GM18867 (cell line): Measurements from ENCODE around the gene DEK.
"Not testable (repeated sequence)": the region's sequence is repeated elsewhere in the genome, so short reads cannot be mapped to it uniquely, and the experiment has no call there.

ENCODE experiments used
- ATAC-seq: cut with Tn5 transposase; IDR thresholded peaks from one replicate; pipeline ENCODE4 v1.9.1; 2021; ENCODE audit warnings: mild to moderate bottlenecking, moderate library complexity; ENCODE audit not compliant: unreplicated experiment

Gene DEK

GRCh38 chr6:18241208-18242038 is 22.9 kb downstream of the DEK start:
- no peak for ATAC-seq

- no peak for ATAC-seq
Measured at GRCh38 chr6:18240230-18240629, 24.1 kb downstream of the DEK start.

- no peak for ATAC-seq
Measured at GRCh38 chr6:18237167-18237566, 27.2 kb downstream of the DEK start.

DNA sequence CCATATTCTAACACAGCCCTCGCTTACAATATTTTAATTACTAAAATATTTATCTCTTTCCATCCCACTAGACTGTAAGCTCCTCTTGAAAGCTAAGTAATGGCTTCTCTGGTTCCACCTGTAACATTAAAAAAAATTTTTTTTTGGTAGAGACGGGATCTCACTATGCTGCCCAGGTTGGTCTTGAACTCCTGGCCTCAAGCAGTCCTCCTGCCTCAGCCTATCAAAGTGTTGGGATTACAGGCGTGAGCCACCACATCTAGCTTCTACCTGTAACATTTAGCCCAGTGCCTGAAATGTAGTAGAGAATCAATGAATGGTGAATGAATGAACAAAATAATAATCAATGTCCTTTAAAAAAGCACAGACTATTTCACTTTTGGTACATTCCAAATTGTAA is 28.8 kb downstream of the DEK start:
- no peak for ATAC-seq

GRCh38 chr6:18234564-18234963 is 29.8 kb downstream of the DEK start:
- no peak for ATAC-seq

- ATAC-seq = not testable (repeated sequence)
Measured at GRCh38 chr6:18233770-18234169, 30.6 kb downstream of the DEK start.

GRCh38 chr6:18231856-18232255 is 32.5 kb downstream of the DEK start:
- not testable (repeated sequence) for ATAC-seq

GRCh38 chr6:18228590-18228989 is 35.7 kb downstream of the DEK start:
- not testable (repeated sequence) for ATAC-seq

GRCh38 chr6:18227166-18227565 is 37.2 kb downstream of the DEK start:
- not testable (repeated sequence) for ATAC-seq

DNA sequence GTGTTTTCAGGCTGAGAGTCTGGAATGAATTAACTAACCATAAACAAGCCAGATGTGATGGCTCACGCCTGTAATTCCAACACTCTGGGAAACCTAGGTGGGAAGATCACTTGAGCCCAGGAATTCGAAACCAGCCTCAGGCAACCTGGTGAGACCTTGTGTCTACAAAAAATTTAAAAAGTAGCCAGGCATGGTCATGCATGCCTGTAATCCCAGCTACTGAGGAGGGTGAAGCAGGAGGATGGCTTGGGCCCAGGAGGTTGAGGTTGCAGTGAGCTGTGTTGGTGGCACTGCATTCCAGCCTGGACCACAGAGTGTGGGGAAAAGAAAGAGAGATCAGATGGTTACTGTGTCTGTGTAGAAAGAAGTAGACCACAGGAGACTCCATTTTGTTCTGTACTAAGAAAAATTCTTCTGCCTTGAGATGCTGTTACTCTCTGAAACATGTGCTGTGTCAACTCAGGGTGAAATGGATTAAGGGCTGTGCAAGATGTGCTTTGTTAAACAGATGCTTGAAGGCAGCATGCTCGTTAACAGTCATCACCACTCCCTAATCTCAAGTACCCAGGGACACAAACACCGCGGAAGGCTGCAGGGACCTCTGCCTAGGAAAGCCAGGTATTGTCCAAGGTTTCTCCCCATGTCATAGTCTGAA is 37.8 kb downstream of the DEK start:
- ATAC-seq = not testable (repeated sequence)

GRCh38 chr6:18221288-18221615 is 43.1 kb downstream of the DEK start:
- no peak for ATAC-seq

GRCh38 chr6:18219591-18219990 is 44.7 kb downstream of the DEK start:
- ATAC-seq = no peak

DNA sequence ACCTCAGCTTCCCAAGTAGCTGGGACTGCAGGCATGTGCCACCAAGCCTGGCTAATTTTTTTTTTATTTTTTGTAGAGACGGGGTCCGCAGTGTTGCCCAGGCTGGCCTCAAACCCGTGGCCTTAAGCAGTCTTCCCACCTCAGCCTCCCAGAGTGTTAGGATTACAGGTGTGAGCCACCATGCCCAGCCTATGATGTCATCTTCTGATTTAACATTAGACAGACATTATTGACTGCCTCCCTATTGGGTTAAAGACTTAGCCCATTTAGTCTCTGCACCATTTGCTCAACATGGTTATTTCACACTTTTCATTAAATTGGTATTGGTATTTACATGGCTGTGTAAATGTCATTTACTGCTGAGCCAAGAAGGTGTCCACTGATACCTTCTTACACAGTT is 46.1 kb downstream of the DEK start:
- ATAC-seq = no peak

DNA sequence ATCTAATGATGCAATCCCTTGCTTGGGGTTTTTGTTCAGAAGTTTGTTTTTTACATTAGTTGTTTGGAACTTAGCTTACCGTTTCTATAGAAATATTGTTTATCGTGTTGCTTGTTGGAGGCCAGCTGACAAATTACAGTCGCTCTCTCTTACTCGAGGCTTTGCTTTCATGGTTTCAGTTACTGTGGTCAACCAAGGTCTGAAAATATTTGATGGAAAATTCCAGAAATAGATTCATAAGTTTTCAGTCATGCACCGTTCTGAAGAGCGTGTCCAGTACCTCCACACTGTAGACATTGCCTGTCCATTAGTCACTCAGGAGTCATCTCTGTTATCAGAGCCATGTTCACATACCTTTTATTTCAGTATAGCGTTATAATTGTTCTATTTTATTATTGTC is 47.9 kb downstream of the DEK start:
- ATAC-seq = no peak

DNA sequence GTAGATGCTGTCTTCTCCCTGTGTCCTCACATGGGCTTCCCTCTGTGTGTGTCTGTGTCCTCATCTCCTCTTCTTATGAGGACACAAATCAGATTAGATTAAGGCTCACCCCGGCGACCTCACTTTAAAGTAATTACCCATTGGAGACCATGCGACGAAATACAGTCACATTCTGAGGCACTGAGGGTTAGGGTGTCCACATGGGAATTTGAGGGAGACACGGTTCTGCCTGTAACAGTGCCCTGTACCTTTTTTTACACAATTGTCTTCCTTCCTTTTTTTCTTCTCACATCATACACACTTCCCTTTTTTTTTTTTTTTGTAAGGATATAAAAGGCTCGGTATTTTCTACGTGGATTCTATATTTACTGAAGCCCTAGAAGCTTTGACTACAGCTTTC is 48.9 kb downstream of the DEK start:
- no peak for ATAC-seq

DNA sequence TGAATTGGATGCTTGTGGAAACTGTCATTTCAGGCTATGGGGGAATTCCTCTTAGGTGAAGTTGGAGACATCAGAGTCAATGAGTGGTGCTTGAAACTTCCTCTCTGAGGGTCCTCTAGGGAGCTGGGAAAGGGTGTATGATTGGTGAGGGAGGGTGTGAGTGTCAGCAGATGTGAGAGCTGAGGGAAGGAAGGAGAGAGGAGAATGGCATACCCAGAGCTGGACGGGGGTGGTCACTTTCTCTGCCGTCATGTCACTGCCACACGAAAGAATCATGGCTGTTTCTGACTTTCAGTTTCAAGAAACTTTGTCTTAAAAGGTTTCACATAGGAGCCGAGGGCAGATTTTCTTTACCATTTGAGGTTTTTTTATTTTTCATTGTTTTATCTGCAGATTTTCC is 50.3 kb downstream of the DEK start:
- peak; percentile 46 for ATAC-seq

GRCh38 chr6:18213439-18213838 is 50.9 kb downstream of the DEK start:
- ATAC-seq = no peak

DNA sequence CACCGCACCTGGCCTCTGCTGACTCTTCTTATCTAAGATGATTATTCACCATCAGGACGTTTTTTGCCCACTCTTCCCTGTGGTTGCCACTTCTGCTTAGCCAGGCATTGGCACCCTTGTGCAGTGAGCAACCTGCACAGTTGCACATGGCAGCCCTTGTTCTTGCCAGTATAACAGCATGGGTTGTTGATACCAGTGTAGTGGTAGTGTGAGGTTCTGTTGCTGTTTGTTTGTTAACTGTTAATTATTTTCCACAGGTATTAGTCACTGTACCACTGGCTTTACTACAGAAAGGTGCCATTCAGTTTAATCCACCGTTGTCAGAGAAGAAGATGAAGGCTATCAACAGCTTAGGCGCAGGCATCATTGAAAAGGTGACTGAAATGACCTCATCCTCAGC is 52.1 kb downstream of the DEK start:
- no peak for ATAC-seq

DNA sequence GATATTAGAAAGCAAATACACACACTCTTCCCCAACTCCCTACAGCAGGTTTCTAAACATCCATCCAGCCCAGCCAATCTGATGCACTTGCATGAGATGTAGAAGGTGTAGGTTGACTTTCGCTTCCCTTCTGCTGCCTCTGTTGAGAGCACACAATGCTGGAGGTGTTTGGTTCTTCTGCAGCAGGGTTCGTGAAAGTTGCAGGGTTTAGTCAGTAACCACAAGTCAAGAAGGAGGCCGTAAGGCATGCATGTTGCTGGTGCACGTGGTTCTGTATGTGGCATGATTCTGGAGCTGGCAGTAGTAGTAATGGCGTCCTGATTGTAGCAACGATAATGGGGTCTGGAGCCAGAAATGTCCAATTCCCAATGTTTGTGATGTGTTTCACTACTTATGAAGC is 53.0 kb downstream of the DEK start:
- peak; percentile 99 for ATAC-seq

GRCh38 chr6:18210707-18211106 is 53.6 kb downstream of the DEK start:
- ATAC-seq = no peak

DNA sequence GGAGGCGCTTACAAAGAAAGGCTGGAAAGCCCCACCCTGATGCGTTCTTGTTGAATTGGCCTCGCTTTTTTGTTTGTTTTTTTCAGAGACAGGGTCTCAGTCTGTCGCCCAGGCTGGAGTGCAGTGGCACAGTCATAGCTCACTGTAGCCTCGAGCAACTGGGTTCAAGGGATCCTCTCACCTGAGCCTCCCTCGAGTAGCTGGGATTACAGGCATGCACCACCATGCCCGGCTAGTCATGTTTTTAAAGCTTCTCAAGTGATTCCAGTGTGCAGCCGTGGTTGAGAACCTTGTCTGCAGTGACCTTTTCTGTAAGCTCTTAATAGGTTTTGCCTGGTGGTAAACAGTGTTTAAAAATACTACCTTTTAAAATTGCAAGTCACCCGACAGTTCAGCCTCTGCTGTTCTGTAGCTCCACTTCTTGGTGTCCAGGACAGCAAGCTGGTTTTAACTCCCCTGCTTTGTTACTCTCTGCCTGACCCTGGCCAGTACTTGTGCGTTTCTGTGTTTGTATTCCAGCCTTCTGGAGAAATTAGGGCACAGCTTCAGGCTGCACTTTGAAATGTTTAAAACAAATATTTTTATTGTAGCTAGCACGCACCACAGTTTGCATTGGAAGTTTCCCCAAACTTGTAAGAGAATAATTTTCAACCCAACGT is 54.7 kb downstream of the DEK start:
- ATAC-seq = no peak

DNA sequence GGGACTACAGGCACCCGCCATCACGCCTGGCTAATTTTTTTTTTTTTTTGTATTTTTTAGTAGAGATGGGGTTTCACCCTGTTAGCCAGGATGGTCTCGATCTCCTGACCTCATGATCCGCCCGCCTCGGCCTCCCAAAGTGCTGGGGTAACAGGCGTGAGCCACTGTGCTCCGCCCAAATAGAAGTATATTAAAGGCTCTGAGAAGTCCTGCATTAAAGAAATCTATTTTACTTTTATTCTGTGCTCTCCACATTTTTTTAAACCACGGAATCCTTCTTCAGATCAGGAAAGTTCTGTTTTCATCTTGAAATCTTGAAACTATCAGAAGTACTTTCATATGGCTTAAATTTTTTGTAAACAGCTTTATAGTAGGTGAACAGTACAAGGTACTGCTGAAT is 55.6 kb downstream of the DEK start:
- not testable (repeated sequence) for ATAC-seq
